HCT116 (cell line): ENCODE measurements around the gene BEND3. TPM values are rescaled to one million over a fixed set of nuclear protein-coding genes. Genes with fewer than 3 reads are reported as not detected.

Source experiments
- ATAC-seq: fragments of 200-7000 bp; cut with Tn5 transposase; 2 replicates; pipeline ENCODE4 v1.9.1; 2020; ENCODE audit warnings: mild to moderate bottlenecking, moderate library complexity
- BruUV-seq: library from RNA; stranded (reverse); fragments of 400-500 nt; replicated peaks from 2 replicates; lab custom pipeline; 2021; lab: Mats Ljungman, UMichigan
- CTCF ChIA-PET: fragments of 300-600 bp; sonication (Branson Sonifier 250); formaldehyde crosslinking; loops from one replicate; lab custom pipeline; 2021; ENCODE audit warnings: antibody characterized with exemption; lab: Charles Lee
- POLR2A ChIA-PET: fragments of 300-600, 350-600 bp; sonication (Branson Sonifier 250); formaldehyde crosslinking; loops from one replicate; lab custom pipeline; 2021; ENCODE audit warnings: antibody characterized with exemption; lab: Charles Lee
- RAD21 ChIA-PET, 2 experiments: fragments of 300-600 bp; sonication (Branson Sonifier 250); formaldehyde crosslinking; loops; one replicate each; lab custom pipeline; 2023; ENCODE audit warnings: low total read pairs in 2 of 2; ENCODE audit not compliant: uncharacterized antibody in 2 of 2, unreplicated experiment in 2 of 2, low non-redundant PET in 1 of 2; lab: Charles Lee
- DNase-seq: peaks from one replicate; pipeline ENCODE4 v3.0.0-alpha.2; 2010; ENCODE audit warnings: low read depth, low spot score
- H2AFZ ChIP-seq: fragments of 200-600 bp; shearing (Covaris generic), sonication (generic); 2 replicates; pipeline ENCODE4 v1.6.1; 2017; ENCODE audit warnings: low read depth, mixed run types, mixed read lengths, antibody characterized with exemption, low read length; ENCODE audit not compliant: poor library complexity, severe bottlenecking
- H3K27ac ChIP-seq: 2 replicates; pipeline ENCODE4 v1.5.1; 2012; ENCODE audit warnings: low read depth, low read length
- H3K27me3 ChIP-seq: fragments of 200-600 bp; sonication (generic); 2 replicates; pipeline ENCODE4 v1.6.1; 2016; ENCODE audit warnings: mixed run types, low read length, mixed read lengths; ENCODE audit not compliant: insufficient read depth
- H3K36me3 ChIP-seq, 2 experiments: fragments of 200-500 bp in 1 of 2; fragments of 200-600 bp in 1 of 2; sonication (Bioruptor generic) in 1 of 2; sonication (generic) in 1 of 2; 2 replicates each; pipeline versions ENCODE4 v1.5.1 to v1.6.1; 2014 to 2016; ENCODE audit warnings: low read length in 2 of 2, inconsistent platforms in 1 of 2, mixed read lengths in 1 of 2, mixed run types in 1 of 2; ENCODE audit not compliant: insufficient read depth in 2 of 2, control insufficient read depth in 1 of 2
- H3K4me1 ChIP-seq, 2 experiments: fragments of 200-600 bp in 1 of 2; sonication (generic) in 1 of 2; 2 replicates each; pipeline versions ENCODE4 v1.5.1 to v1.6.1; 2012 to 2017; ENCODE audit warnings: low read length in 2 of 2, inconsistent platforms in 1 of 2, mild to moderate bottlenecking in 1 of 2, mixed read lengths in 1 of 2, mixed run types in 1 of 2, moderate library complexity in 1 of 2; ENCODE audit not compliant: insufficient read depth in 2 of 2, control insufficient read depth in 1 of 2
- H3K4me2 ChIP-seq: fragments of 200-600 bp; sonication (generic); 2 replicates; pipeline ENCODE4 v1.6.1; 2017; ENCODE audit warnings: mixed run types, low read length, mixed read lengths
- H3K4me3 ChIP-seq, 2 experiments: fragments of 200-600 bp in 1 of 2; sonication (generic) in 1 of 2; replicated peaks in 1 of 2; 2 replicates each; pipeline ENCODE4 v1.5.1; 2011 to 2016; ENCODE audit warnings: low read length in 2 of 2, control low read depth in 1 of 2, low read depth in 1 of 2, mild to moderate bottlenecking in 1 of 2, mixed read lengths in 1 of 2, mixed run types in 1 of 2
- H3K79me2 ChIP-seq: fragments of 200-600 bp; sonication (generic); 2 replicates; pipeline ENCODE4 v1.6.1; 2017; ENCODE audit warnings: mild to moderate bottlenecking, mixed run types, low read length, moderate library complexity, mixed read lengths; ENCODE audit not compliant: insufficient read depth
- H3K9ac ChIP-seq: fragments of 200-600 bp; sonication (generic); 2 replicates; pipeline ENCODE4 v1.6.1; 2016; ENCODE audit warnings: low read length, mixed read lengths
- H3K9me2 ChIP-seq: fragments of 200-600 bp; sonication (generic), shearing (Covaris generic); 2 replicates; pipeline ENCODE4 v1.6.1; 2017; ENCODE audit warnings: mixed run types, mild to moderate bottlenecking, moderate library complexity; ENCODE audit not compliant: insufficient read depth
- H3K9me3 ChIP-seq, 2 experiments: fragments of 200-500 bp in 1 of 2; fragments of 200-600 bp in 1 of 2; sonication (Bioruptor generic) in 1 of 2; sonication (generic) in 1 of 2; 2 replicates each; pipeline ENCODE4 v1.6.1; 2014 to 2017; ENCODE audit warnings: low read length in 2 of 2, mixed read lengths in 2 of 2, inconsistent platforms in 1 of 2, low read depth in 1 of 2, mild to moderate bottlenecking in 1 of 2, mixed run types in 1 of 2, moderate library complexity in 1 of 2; ENCODE audit not compliant: control insufficient read depth in 1 of 2, insufficient read depth in 1 of 2
- H4K20me1 ChIP-seq: fragments of 200-600 bp; sonication (generic), shearing (Covaris generic); 2 replicates; pipeline ENCODE4 v1.6.1; 2017; ENCODE audit warnings: mixed run types, mild to moderate bottlenecking, moderate library complexity; ENCODE audit not compliant: insufficient read depth
- ATF3 ChIP-seq: IDR thresholded peaks from 2 replicates; pipeline ENCODE4 v1.6.1; 2012
- CTCF ChIP-seq, 3 experiments: fragments of 200-600 bp in 1 of 3; sonication (generic) in 1 of 3; IDR thresholded peaks in 2 of 3; conservative IDR thresholded peaks in 1 of 3; 2 replicates each; pipeline ENCODE4 v1.5.1; 2012 to 2017; ENCODE audit warnings: low read depth in 2 of 3, low read length in 2 of 3, antibody characterized with exemption in 1 of 3, borderline replicate concordance in 1 of 3, control low read depth in 1 of 3, mild to moderate bottlenecking in 1 of 3, mixed read lengths in 1 of 3, mixed run types in 1 of 3, moderate library complexity in 1 of 3; ENCODE audit not compliant: insufficient read depth in 1 of 3
- EGR1 ChIP-seq: IDR thresholded peaks from 2 replicates; pipeline ENCODE4 v1.6.1; 2012; ENCODE audit warnings: low read depth
- ELF1 ChIP-seq: IDR thresholded peaks from 2 replicates; pipeline ENCODE4 v1.6.1; 2012; ENCODE audit warnings: low read depth, borderline replicate concordance
- EZH2 ChIP-seq: fragments of 200-600 bp; sonication (generic); IDR thresholded peaks from 2 replicates; pipeline ENCODE4 v1.6.1; 2017; ENCODE audit warnings: antibody characterized with exemption, mixed run types
- EZH2phosphoT487 ChIP-seq: fragments of 200-600 bp; IDR thresholded peaks from 2 replicates; pipeline ENCODE4 v1.6.1; 2018; ENCODE audit warnings: antibody characterized with exemption, borderline replicate concordance
- FOSL1 ChIP-seq: IDR thresholded peaks from 2 replicates; pipeline ENCODE4 v1.6.1; 2012; ENCODE audit warnings: low read depth
- JUND ChIP-seq: IDR thresholded peaks from 2 replicates; pipeline ENCODE4 v1.6.1; 2012
- POLR2A ChIP-seq: IDR thresholded peaks from 2 replicates; pipeline ENCODE4 v1.7.0; 2011; ENCODE audit warnings: borderline replicate concordance; ENCODE audit not compliant: insufficient read depth, insufficient read length; ENCODE audit errors: extremely low read depth
- RAD21 ChIP-seq: IDR thresholded peaks from 2 replicates; pipeline ENCODE4 v1.6.1; 2012; ENCODE audit warnings: low read depth, mild to moderate bottlenecking
- SIN3A ChIP-seq: IDR thresholded peaks from 2 replicates; pipeline ENCODE4 v1.6.1; 2012; ENCODE audit warnings: low read depth
- SP1 ChIP-seq: IDR thresholded peaks from 2 replicates; pipeline ENCODE4 v1.6.1; 2012; ENCODE audit warnings: low read depth
- SRF ChIP-seq: IDR thresholded peaks from 2 replicates; pipeline ENCODE4 v1.6.1; 2012; ENCODE audit warnings: low read depth
- TCF7L2 ChIP-seq: IDR thresholded peaks from 2 replicates; pipeline ENCODE4 v1.7.0; 2011; ENCODE audit warnings: borderline replicate concordance, inconsistent platforms; ENCODE audit not compliant: insufficient read depth, insufficient read length; ENCODE audit errors: extremely low read depth
- ZBTB33 ChIP-seq: IDR thresholded peaks from 2 replicates; pipeline ENCODE4 v1.6.1; 2011; ENCODE audit warnings: mild to moderate bottlenecking, low read length, moderate library complexity; ENCODE audit not compliant: insufficient replicate concordance; ENCODE audit errors: extremely low read depth
- ZFX ChIP-seq: fragments of 450-650 bp; IDR thresholded peaks from 2 replicates; pipeline ENCODE4 v1.6.1; 2017
- ZNF274 ChIP-seq: fragments of 200-500 bp; sonication (Bioruptor generic); IDR thresholded peaks from 2 replicates; pipeline ENCODE4 v1.6.1; 2014; ENCODE audit warnings: mild to moderate bottlenecking, low read depth, low read length, inconsistent platforms
- intact Hi-C: fragments of 100-400 bp; cut with micrococcal nuclease; formaldehyde crosslinking; loops from 2 replicates; pipeline ENCODE4 v1.10.0; 2022
- total RNA-seq: library from RNA; stranded (reverse); gene quantifications from one replicate; pipeline ENCODE4 v1.2.1, GENCODE V29; 2021; ENCODE audit not compliant: unreplicated experiment

Gene BEND3
- total RNA-seq, 1 experiment from 2014 or later = 6.3 TPM

- ATAC-seq (no peak), DNase-seq (no peak)
- ChIA-PET CTCF (no interaction called here), RAD21 (no interaction called here), POLR2A (no interaction called here)
- H3K27me3 ChIP-seq = no peaks in the 10 kb centered on the region
- peaks cover 3 to 10% of the 10 kb centered on the region in 2 experiments; a peak in 3 of 4 replicates for H3K4me1 ChIP-seq
- BruUV-seq = no TSS peak
- H3K36me3 ChIP-seq = no peaks in the 10 kb centered on the region; a peak in 1 of 4 replicates
- no peak overlapping the region for H3K9ac ChIP-seq
- no peak for TF ChIP-seq RAD21
- TF ChIP-seq ATF3 = no peak
- no peaks in the 10 kb centered on the region for H3K79me2 ChIP-seq
- no peaks in the 10 kb centered on the region for H4K20me1 ChIP-seq
- no peak overlapping the region for H3K4me3 ChIP-seq
- no peak overlapping the region for H3K4me2 ChIP-seq
- peaks cover 0 to 4% of the 10 kb centered on the region in 2 experiments; a peak in 1 of 4 replicates for H3K9me3 ChIP-seq
- no peak overlapping the region for H2AFZ ChIP-seq
- H3K9me2 ChIP-seq = no peaks in the 10 kb centered on the region
- no peak overlapping the region for H3K27ac ChIP-seq
- intact Hi-C loops = no loop called here
Measured at GRCh38 chr6:107083921-107084320, 31.4 kb downstream of the BEND3 start.

- ATAC-seq (no peak), DNase-seq (no peak)
- H3K79me2 ChIP-seq = no peaks in the 10 kb centered on the region
- RAD21 ChIA-PET = no interaction called here
- intact Hi-C loops = no loop called here
- H3K9ac ChIP-seq = no peak overlapping the region
- no peak overlapping the region for H3K27ac ChIP-seq
- no peaks in the 10 kb centered on the region for H4K20me1 ChIP-seq
- H3K4me1 ChIP-seq = peaks cover 3 to 10% of the 10 kb centered on the region in 2 experiments; a peak in 3 of 4 replicates
- no peak overlapping the region for H3K4me2 ChIP-seq
- H3K9me3 ChIP-seq = peaks cover 0 to 4% of the 10 kb centered on the region in 2 experiments; a peak in 1 of 4 replicates
- BruUV-seq = no TSS peak
- POLR2A ChIA-PET = no interaction called here
- no peak overlapping the region for H2AFZ ChIP-seq
- H3K36me3 ChIP-seq = no peaks in the 10 kb centered on the region; a peak in 1 of 4 replicates
- no peak overlapping the region for H3K4me3 ChIP-seq
- CTCF ChIA-PET = no interaction called here
- H3K27me3 ChIP-seq = no peaks in the 10 kb centered on the region
- no peaks in the 10 kb centered on the region for H3K9me2 ChIP-seq
- TF ChIP-seq TCF7L2 = no peak
- TF ChIP-seq FOSL1 = no peak
- TF ChIP-seq ELF1 = no peak
- no peak for TF ChIP-seq ZBTB33
- TF ChIP-seq SP1 = no peak
- TF ChIP-seq EZH2phosphoT487 = no peak
- no peak for TF ChIP-seq SRF
- no peak for TF ChIP-seq EGR1
- no peak for TF ChIP-seq EZH2
- no peak for TF ChIP-seq ZFX
- no peak for TF ChIP-seq POLR2A
- TF ChIP-seq ZNF274 = no peak
- TF ChIP-seq RAD21 = no peak
- no peak for TF ChIP-seq JUND
- no peak for TF ChIP-seq CTCF (IDR thresholded peaks at IDR 0.05 in 2 of 3, conservative IDR thresholded peaks at IDR 0.05 in 1 of 3; ENCODE audit: borderline replicate concordance in 1 of 3, insufficient read depth in 1 of 3, low read depth in 2 of 3, low read length in 2 of 3)
- TF ChIP-seq SIN3A = no peak
Measured at GRCh38 chr6:107083047-107083768, 32.1 kb downstream of the BEND3 start.
